Muscle layer of duodenum (tissue), 2 donors: ENCODE measurements around the gene NFIX.

ENCODE experiments used
- H3K27ac ChIP-seq: one replicate; pipeline ENCODE4 v1.7.0; 2013; ENCODE audit warnings: mild to moderate bottlenecking, low read length
- H3K27me3 ChIP-seq: one replicate; pipeline ENCODE4 v1.7.0; 2013; ENCODE audit warnings: low read depth, mild to moderate bottlenecking, control low read depth, low read length
- H3K36me3 ChIP-seq, 2 donors: one replicate each; pipeline ENCODE4 v1.7.0; 2013; ENCODE audit warnings: low read length in 2 of 2, control low read depth in 1 of 2, mild to moderate bottlenecking in 1 of 2; ENCODE audit not compliant: insufficient read depth in 2 of 2, control insufficient read depth in 1 of 2
- H3K4me1 ChIP-seq, 2 donors: one replicate each; pipeline ENCODE4 v1.7.0; 2013; ENCODE audit warnings: low read length in 2 of 2, mild to moderate bottlenecking in 2 of 2, control low read depth in 1 of 2, moderate library complexity in 1 of 2; ENCODE audit not compliant: insufficient read depth in 2 of 2, control insufficient read depth in 1 of 2
- H3K4me3 ChIP-seq, 2 donors: one replicate each; pipeline ENCODE4 v1.7.0; 2013; ENCODE audit warnings: low read length in 2 of 2, low read depth in 1 of 2, mild to moderate bottlenecking in 1 of 2
- H3K9me3 ChIP-seq, 2 donors: one replicate each; pipeline ENCODE4 v1.7.0; 2013; ENCODE audit warnings: low read length in 2 of 2, control low read depth in 1 of 2, mild to moderate bottlenecking in 1 of 2; ENCODE audit not compliant: control insufficient read depth in 1 of 2
- donor health status: healthy.

NFIX gene

DNA sequence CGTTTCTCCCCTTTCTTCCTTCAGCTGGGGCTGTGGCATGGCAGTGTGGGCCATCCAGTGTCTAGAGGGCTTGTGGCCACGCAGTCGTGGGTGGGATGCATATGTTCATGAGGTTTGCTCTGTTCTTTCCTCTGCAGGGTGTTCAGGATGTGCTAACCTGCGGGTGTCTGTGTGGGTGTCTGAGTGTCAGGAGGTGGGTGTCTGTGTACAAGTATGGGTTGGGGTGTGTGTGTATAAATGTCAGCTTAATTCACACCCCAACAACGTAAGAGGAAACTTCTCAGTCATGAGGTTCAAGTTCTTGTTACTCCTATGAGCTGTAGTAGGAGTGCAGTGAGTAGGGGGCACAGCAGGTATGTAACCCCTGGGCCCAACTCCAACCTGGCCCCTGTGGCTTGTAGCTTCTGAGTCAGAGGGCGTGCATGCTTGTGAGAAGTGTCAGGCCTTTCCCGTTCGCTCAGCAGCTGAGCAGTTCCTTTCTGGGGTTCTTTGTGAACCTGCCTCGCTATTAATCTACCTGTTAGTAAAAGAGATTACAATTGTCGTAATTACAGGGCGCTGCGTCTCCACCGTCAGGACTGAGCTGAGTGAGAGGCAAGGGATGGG is 49.1 kb downstream of the NFIX start:
- H3K4me3 ChIP-seq = no peak overlapping the region
- no peaks in the 10 kb centered on the region for H3K36me3 ChIP-seq
- H3K27me3 ChIP-seq = no peaks in the 10 kb centered on the region
- H3K27ac ChIP-seq = no peak overlapping the region
- peaks cover 7 to 42% of the 10 kb centered on the region in 2 donors for H3K4me1 ChIP-seq
- no peaks in the 10 kb centered on the region for H3K9me3 ChIP-seq

DNA sequence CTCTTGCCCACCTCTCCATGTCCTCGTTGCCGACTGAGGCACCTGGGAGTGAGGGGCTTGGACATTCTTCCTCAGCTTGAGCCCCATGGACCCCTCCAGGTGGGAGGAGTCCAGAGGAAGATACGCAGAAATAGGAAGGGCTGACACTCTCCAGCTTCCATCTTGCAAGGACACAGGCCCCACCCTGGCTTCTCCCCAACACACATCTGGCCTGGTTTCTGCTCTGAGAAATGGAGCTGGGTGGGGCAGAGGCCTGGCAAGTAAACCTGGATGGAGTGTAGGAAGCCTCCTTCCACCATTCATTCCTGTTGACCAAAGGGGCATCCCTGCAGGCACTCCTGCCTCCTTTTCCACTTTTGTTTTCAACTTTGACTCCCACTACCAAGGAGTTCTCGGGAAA is 50.5 kb downstream of the NFIX start:
- Histone ChIP-seq H3K27ac (no peak overlapping the region), H3K27me3 (no peaks in the 10 kb centered on the region), H3K4me1 (peaks cover 5 to 40% of the 10 kb centered on the region in 2 donors), H3K9me3 (no peaks in the 10 kb centered on the region), H3K36me3 (no peaks in the 10 kb centered on the region), H3K4me3 (no peak overlapping the region)

DNA sequence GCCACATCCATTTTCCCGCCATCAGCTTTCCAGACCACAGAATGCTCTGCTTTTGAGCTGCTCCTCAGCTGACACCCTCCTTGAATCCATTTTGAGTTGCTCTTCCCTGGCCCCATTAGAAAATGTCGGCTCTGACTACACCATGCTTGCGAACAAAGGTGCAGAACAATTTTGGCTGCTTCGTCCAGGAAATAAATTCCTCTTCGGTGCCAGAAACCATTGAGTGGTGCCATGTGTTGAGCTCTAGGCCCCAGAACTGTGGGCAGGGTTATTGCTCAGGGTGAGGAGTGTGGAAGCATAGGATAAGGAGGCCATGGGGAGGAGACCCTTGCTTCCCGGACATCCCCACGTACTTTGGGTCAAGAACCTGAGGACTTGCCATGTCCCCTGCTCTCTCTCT is 52.1 kb downstream of the NFIX start:
- Histone ChIP-seq H3K4me1 (peaks cover 19 to 53% of the 10 kb centered on the region in 2 donors), H3K27ac (no peak overlapping the region), H3K27me3 (no peaks in the 10 kb centered on the region), H3K9me3 (no peaks in the 10 kb centered on the region), H3K4me3 (no peak overlapping the region), H3K36me3 (no peaks in the 10 kb centered on the region)

DNA sequence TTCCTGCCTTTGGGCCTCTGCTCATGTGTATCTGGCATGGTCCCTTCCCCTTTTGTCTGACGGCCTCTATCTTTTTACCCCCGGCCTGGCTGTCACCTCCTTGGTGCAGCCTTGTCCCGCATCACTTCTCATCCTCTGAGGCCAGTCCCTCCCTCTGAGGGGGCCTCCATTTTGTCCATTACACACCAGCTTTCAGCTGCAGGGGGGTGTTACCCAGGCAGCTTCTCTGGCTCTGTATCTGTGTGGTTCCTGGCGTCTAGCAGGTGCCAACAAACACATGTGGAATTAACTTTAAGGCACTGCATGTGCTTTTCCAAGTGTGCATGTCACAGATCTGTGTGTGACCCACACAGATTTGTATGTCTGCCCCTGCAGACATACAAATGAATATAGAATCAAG is 55.0 kb downstream of the NFIX start:
- H3K36me3 ChIP-seq = peaks cover 0 to 10% of the 10 kb centered on the region in 2 donors
- peaks cover 42 to 63% of the 10 kb centered on the region in 2 donors for H3K4me1 ChIP-seq
- H3K27ac ChIP-seq = no peak overlapping the region
- H3K9me3 ChIP-seq = no peaks in the 10 kb centered on the region
- no peak overlapping the region for H3K4me3 ChIP-seq
- H3K27me3 ChIP-seq = no peaks in the 10 kb centered on the region

DNA sequence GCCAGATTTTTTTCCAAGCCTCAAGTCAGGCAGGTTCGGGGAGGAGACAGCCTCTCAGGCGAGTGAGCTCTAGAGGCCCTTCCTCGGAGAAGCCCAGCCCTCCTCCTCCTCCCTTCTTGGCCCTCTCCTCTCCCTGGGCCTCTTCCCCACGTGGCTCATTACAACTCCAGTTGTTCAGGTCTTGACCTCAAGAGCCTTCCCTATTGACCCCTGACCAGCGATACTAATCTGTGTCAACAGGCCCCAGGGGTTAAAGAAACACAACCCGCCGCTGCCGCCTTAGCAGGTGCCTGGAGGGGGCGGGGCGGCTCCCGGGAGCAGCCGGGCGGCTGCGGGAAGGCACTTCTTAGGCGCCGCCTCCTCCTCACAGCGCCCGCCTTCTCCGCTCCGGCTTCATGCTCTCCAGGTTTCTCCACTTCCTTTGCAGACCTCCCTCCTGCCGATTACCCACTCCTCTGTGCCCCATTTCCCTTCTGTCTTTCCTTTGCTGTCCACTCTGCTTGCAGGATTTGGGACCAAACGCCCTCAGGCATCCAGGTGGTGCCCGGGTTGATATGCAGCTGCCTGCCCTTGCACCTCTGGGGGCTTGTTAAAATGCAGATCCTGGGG is 56.4 kb downstream of the NFIX start:
- Histone ChIP-seq H3K4me1 (peaks cover 55 to 64% of the 10 kb centered on the region in 2 donors), H3K27ac (no peak overlapping the region), H3K9me3 (no peaks in the 10 kb centered on the region), H3K36me3 (peaks cover 0 to 10% of the 10 kb centered on the region in 2 donors), H3K27me3 (no peaks in the 10 kb centered on the region), H3K4me3 (peak overlapping the region; percentile 32 to 43)

DNA sequence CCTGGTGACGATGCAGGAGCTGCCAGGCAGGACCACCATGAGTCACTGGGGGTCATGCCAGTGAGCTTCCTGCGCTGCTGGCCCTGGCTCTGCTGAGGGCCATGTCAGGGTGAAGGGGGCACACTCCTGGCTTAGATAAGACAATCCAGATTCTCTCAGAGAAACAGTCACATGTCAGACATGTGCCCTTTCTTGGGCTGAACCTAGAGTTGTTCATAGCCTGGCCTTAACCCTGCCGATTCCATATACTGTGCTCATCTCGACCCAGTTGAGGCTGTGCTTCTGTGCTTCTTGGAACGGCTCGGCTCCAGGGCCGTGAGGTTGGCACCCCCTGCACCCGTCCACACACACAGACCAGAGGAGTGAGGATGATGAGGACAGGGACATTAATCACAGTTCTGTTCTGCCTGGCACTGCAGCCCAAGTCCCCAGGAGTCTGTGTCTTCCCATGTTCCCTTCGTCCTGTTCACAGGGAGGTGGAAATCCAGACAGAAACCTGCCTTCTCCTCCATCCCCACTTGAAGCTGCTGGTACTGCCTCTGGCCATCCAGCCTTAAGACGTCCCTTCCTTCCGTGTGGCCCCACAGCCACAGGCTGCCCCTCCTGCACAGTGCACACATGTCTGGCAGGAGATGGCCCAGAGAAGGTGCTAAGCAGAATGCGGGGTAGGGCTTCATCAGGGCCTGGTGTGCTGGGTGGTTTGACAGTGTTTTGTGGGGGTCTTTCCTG is 57.3 kb downstream of the NFIX start:
- H3K9me3 ChIP-seq = no peaks in the 10 kb centered on the region
- H3K27me3 ChIP-seq = no peaks in the 10 kb centered on the region
- H3K4me1 ChIP-seq = peaks cover 59 to 73% of the 10 kb centered on the region in 2 donors
- H3K36me3 ChIP-seq = peaks cover 0 to 10% of the 10 kb centered on the region in 2 donors
- peak overlapping the region; percentile 94 for H3K27ac ChIP-seq
- H3K4me3 ChIP-seq = peak overlapping the region in 1 of 2 donors; percentile 43

DNA sequence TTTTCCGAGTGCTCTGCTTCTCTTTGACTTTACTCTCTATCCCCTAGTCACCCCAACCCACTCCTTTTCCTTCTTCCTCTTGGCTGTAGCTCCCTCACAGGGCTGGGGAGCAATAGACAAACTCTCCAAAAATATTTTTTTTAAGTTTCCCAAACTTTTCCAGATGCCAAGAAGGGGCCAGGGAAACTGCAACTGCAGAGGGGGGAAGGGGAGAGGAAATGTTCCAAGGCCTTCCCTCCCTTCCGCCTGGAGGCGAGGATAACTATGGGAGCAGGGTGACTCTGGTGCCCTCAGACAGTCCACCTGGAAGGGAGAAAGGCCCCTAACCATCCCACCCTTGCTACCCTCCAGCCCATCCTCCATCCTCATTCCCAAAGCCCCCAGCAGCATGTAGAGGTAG is 58.0 kb downstream of the NFIX start:
- H3K27ac ChIP-seq = peak overlapping the region; percentile 94
- peaks cover 59 to 79% of the 10 kb centered on the region in 2 donors for H3K4me1 ChIP-seq
- peak overlapping the region in 1 of 2 donors; percentile 42 for H3K4me3 ChIP-seq
- peaks cover 0 to 10% of the 10 kb centered on the region in 2 donors for H3K36me3 ChIP-seq
- no peaks in the 10 kb centered on the region for H3K9me3 ChIP-seq
- no peaks in the 10 kb centered on the region for H3K27me3 ChIP-seq

DNA sequence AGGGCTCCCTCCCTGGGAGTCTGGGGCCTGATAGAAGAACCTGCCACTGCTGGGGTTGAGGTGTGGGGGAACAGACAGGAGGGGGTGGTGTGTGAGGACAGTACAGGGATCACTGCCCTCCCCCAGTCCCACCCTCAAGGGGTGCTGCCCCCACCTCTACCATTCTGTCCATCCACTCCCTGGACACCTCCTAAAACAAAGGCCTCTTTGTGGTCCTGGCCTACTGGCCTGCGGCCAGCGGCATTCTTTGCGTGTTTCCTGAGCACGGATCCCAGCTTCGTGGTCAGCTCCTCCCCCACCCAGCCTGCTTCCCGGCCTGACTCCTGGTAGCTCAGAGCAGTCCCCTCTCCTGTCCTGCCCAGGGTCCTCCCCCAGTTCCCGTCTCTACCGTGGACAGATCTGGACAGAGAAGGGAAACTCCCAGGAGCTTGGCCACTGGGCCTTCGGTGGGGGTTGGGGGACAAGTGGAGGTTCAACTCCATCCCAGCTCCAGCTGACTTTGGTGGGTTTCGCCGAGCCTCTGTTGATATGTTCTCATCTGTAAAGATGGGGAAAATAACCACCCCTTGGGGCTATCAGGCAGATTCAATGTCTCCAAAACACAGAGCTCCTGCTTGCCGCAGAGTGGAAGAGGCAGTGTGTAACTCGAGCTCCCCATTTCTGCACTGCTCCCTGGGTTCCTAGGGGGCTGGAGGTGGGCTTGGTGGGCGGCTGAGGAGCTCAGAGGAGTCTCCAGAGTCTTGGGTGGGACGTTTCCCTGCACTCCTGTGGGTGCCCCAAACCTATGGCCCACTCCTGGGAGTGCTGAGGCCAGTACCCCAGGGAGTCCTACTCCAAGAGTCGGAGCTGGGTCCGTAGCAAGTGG is 58.7 kb downstream of the NFIX start:
- no peaks in the 10 kb centered on the region for H3K9me3 ChIP-seq
- peak overlapping the region in 1 of 2 donors; percentile 42 for H3K4me3 ChIP-seq
- H3K4me1 ChIP-seq = peaks cover 59 to 87% of the 10 kb centered on the region in 2 donors
- H3K27ac ChIP-seq = peak overlapping the region; percentile 94
- H3K36me3 ChIP-seq = peaks cover 0 to 10% of the 10 kb centered on the region in 2 donors
- no peaks in the 10 kb centered on the region for H3K27me3 ChIP-seq

DNA sequence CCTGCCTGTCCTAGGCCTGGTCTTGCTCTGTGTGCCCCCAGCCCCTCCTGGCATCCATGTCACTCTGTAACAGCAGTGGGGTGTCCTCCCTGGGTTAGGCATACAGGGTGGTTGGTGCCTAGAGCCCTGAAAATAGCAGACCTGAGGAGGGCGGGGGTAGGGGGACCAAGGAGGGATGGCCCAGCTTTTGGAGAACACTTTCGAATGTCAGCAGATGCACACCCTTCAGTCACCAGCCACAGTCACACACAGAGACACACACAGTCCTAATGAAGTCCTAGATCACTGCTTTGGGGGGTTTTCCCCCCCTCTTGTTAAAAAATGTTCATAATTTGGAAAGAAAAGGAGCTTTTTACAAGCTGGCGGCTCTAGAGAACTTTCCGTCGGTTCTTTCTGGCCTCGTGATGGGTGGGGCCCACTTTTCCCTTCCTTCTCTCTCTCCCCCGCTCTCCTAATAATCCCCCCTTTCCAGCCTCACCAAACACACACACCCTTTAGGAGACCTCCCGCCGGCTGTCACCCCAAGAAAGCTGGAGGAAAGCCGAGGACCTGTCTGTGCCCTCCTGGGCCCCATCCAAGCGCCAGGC is 59.4 kb downstream of the NFIX start:
- H3K9me3 ChIP-seq = no peaks in the 10 kb centered on the region
- H3K4me1 ChIP-seq = peaks cover 59 to 92% of the 10 kb centered on the region in 2 donors
- H3K27ac ChIP-seq = peak overlapping the region; percentile 94
- H3K36me3 ChIP-seq = peaks cover 0 to 10% of the 10 kb centered on the region in 2 donors
- peak overlapping the region in 1 of 2 donors; percentile 42 for H3K4me3 ChIP-seq
- no peaks in the 10 kb centered on the region for H3K27me3 ChIP-seq

DNA sequence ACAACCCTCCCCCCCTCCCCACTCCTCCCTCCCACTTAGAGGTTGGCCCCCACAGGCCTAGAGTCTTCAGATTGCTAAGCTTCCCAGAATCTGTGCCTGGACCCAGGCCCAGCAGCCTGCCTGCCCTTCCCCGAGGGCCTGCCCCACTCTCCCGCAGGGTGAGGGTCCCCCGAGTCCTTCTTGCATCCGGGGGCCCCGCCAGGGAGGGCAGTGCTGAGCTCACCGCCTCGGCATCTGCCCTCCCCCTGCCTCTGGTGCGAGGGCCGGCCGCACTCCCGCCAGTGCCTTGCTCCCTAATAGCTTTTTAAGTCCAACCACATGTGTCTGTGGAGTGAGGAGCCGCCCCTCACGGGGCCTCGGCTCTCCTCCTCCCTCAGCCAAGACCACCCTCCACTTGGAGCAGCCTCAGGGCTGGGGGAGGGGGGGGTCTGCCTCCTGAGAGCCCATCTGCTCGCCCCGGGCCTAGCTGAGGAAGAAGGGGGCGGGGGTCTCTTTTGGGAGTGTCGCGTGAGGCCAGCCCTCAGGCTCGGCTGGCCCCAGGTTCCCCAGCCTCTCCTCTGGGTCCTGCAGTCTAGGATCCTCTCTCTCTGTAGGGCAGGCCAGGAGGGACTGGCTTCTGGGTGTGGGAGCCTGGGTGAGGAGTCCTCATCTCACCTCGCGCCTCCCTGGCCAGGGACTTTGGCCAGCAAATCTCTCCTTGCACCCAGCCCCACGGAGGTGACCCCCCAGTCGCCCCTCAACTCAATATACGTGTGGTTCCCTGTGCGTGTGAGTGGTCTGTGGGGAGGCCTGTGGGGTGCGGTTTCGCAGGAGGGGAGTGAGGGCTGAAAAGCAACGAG is 60.2 kb downstream of the NFIX start:
- Histone ChIP-seq H3K9me3 (no peaks in the 10 kb centered on the region), H3K4me3 (peak overlapping the region in 1 of 2 donors; percentile 44), H3K36me3 (peaks cover 0 to 10% of the 10 kb centered on the region in 2 donors), H3K4me1 (peaks cover 63 to 92% of the 10 kb centered on the region in 2 donors), H3K27me3 (no peaks in the 10 kb centered on the region), H3K27ac (peak overlapping the region; percentile 90)
